EH (cell line): Measurements from ENCODE around the gene MVB12B.
A peak's percentile ranks its signal among the peaks of the same experiment; 100 is the strongest.
"Not testable (repeated sequence)": the region's sequence is repeated elsewhere in the genome, so short reads cannot be mapped to it uniquely, and the experiment has no call there.

Experiments
- DNase-seq: peaks from one replicate; pipeline ENCODE4 v3.0.0-alpha.2; 2015; ENCODE audit warnings: low read depth

The MVB12B gene

DNA sequence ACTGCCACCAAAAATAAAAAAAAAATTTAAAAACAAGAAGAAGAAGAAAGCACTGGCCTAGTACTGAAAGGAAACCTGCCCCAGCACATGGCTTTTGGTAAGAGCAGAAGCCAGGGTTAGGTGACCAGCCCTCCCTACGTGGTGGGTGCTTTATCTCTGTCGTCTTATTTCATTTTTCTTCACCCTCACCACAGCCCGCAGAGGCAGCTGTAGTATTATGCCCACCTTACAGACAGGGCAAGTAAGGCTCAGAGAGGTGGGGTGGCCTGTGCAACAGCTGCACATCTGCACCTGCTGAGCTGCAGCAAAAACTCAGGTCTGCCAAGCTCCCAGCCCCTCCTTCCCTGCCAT lies 146.3 kb downstream of the MVB12B start:
- no peak for DNase-seq

DNA sequence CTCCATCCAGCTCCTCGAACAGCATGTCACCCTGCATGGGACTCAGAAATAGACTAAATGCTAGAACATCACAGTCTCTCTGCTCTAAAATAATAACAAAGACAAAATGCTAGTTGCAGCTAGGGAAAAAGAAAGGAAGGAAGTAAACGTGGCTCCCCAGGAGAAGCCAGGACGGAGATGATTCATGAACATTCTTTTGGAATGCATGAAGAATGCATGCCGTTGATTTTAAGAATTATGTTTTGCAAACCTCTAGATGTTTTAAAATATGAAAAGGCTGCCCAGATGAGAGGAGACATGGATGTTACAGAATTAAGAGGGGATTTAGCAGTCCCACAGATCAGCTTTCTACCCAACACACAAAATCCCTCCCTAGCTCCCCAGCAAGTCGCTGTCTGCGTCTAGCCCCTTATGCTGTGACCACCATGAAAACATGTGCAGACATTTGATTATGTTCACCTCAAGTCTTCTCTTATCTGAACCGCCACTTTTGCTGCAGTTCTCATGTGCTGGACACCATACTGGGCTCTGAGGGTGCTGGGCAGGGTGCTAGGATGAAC lies 147.7 kb downstream of the MVB12B start:
- DNase-seq = peak; percentile 68

DNA sequence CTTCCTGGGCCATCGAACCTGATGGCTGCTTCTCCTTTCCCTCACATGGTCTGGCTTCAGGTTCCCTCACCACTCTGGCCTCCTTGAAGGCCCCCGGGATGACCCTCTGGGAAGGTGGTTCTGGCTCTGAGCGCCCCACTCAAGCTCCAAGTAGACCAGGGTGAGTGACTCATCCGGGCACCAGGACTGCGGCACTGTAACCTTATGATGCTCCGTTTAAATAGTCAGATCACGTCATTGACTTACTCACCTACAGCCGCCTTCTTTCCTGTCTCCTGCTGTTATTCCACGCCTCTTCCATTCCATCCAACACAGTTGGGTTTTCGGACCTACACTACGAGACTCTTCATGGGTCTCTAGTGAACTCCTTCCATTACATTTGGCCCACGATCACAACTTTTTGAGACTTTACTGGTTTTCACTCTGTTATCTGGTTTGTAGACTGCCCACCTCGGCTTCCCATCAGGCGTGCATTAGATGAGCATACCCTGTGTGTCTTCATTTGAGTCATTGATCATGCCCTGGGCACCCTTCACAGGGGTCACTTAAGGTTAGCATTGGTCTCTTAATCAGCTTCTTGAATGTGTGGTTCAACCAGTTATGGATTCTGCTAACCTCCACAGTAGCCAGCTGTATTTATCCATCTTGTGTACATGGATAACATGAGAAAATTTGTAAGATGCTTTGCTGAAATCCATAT lies 148.3 kb downstream of the MVB12B start:
- peak; percentile 50 for DNase-seq

DNA sequence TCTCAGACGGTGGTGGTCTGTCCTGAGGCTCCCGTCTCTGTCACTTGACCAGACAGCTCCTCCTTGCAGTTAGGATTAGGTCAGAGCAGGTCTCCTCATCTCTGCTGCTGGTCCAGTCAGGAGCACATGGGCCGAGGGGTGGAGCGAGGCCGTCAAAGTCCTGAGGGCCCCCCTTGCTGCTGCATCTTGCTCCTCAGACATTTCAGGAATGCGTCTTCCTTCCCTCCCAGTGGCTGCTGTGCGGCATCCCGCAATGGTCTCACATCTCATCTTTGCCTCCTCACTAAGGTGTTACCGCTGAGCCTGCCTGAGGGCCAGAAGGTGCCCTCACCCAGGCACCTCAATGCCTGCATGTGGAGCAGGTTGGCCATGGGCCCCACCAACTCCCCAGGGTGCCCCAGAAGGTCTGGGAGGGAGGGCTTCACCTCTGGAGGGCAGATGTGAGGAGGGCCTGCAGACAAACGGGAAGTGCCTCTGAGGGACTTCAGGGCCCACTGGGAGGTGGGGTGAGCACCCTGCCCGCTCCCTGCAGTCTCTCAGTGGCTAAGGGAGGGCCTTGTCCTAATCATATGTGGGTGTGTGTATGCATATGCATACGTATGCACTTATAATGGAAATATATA lies 149.4 kb downstream of the MVB12B start:
- no peak for DNase-seq

- not testable (repeated sequence) for DNase-seq
Observed at GRCh38 chr9:126477432-126477831, 150.8 kb downstream of the MVB12B start.

DNA sequence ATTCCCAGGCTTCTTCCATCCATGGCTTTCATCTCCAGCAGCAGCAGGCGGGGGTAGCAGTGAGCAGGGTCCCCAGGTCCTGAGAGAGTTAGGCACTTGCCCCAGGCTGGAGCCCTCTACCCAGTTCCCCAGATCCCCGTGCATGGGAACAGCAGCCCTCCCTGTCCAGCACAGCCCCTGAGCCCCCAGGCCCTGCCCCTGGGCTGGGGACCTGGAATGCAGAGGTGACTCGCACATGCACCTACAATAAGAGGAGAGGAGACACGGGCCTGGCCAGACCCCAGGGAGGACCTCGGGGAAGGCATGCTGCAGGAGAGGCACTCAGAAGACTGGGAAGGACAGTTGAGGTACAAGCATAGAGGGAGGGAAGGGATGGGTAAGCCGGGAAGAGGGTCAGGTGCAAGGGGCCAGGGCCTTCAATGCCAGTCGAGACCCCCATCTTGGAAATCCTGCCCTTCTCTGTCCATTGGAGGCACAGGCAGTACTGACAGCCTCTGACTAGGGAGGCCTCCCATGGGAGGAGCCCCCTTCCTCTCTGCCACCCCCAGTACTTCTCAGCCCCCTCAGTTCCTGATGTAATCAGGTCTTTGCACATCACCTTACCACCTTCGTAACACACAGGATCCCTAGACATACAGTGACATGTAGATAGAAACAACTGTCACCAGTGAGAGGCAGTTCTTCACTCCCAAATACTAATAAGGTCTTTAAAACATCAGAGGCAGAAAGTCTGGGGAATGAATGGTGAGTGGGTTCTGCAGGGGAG lies 151.8 kb downstream of the MVB12B start:
- DNase-seq = no peak

DNA sequence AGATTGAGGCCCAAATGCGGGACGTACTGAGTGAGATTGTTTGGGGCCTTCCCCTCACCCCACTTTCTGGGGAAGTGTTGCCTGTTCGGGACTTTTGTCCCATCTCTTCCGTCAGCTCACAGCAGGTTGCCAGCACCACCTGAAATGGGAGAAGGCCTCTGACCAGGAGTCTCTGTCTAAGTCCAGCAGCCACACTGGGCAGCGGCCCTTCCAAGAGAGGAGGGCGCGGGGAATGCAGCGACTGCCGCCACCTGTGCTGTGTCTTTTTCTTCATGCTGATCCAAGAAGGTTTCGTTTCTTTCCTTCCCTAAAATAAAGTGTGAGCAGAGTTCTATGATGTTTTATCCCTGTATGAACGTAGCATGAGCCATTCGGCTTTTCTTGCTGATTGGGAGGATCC lies 152.9 kb downstream of the MVB12B start:
- DNase-seq = no peak

DNA sequence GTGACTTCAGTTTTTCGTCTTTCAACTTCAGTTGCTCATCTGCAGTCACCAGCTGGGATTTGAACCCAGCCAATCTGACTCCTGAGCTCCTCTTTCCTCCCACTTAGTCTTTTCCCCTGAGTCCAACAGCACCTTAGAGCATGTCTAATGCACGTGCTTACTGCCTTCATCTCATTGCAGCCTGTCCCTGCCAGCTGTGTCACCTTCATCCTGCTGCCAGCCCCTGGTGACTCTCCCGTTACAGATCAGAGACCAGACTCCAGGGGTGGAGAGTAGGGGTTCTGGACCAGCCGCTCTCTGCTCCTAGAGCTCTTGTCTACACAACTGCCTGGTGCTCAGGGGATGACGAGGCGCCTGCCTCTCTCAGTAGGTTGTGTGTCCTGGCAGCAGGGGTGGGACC lies 154.2 kb downstream of the MVB12B start:
- no peak for DNase-seq

GRCh38 chr9:126481862-126482261 lies 155.2 kb downstream of the MVB12B start:
- DNase-seq = no peak

DNA sequence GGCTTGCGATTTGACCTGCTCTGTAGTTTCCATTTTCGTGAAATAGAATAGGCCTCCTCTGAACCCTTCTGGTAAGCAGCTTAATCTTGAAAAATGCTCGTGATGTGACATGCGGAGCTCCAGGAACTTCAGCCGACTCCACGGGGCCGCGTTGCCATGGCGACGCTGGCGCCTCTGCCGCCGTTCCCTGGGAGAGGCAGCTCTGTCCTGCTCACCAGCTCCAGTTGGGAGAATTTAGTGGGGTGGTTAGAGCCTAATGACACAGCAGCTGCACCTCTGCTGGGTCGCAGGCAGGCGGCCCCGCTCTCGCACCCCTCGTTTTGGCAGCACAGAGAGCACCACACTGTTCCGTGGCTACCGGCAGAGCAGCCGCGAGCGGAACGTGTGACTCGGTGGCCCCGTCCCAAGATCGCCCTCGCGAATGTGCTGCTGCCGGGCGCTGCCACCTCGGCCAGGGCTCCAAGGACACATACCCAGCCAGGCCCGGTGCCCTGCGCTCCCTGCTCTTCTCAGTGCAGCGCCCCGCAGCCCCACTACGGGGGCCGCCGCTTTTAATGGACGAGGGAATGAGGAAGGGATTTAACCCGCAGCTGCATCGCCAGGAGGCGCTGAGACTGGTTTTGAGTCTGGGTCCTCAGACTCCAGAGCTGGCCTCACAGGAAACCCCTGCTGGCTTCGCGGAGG lies 155.9 kb downstream of the MVB12B start:
- DNase-seq = peak; percentile 62

DNA sequence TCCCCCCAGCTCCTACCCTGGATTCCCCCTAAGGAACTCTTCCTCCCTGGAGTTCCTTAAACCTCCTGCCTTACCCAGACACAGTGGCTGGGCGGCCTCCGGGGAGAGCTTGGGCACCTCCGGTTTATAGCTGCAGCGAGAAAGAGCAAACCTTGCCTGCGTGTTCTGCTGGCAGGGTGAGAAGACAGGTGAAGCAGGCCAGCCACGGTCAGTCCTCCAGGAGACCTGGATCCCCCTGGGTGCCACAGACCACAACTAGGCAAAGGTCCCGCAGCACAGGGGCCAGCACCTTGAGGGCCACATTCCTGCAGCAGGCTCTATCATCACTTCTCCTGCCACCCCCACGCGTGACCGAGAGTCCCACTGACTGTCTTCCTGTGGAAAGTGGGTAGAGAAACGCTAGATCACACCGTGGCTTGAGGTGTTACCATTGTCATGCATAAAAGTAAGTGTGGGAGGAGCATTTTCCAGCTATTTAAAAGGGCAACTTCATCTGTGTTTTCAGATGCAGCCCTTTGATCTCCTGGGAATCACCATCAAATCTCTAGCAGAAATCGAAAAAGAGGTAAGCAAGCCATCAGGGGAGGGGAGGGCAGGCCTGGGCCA lies 156.9 kb downstream of the MVB12B start:
- no peak for DNase-seq

- no peak for DNase-seq
Observed at GRCh38 chr9:126485662-126486061, 159.0 kb downstream of the MVB12B start.

DNA sequence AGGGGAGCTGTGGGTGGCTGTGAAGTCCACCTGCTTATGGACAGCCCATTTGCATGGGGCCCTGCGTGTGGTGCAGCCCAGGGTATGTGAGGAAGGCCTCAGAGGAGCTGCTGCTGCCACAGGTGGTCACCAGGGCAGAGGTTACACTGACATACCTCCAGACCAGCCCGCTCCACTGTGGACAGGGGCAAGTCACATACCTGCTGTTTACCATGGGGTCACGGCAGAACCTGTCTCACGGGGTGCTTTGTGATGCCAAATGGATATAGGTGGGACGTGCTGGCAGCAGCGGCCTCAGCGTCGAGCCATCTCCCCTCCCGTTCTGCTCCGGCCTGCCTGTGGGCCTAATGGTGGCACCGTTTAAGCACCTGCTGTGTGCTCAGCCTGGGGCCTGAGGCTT lies 159.6 kb downstream of the MVB12B start:
- DNase-seq = no peak

- DNase-seq = no peak
Observed at GRCh38 chr9:126487856-126488255, 161.2 kb downstream of the MVB12B start.

GRCh38 chr9:126488310-126488709 lies 161.7 kb downstream of the MVB12B start:
- no peak for DNase-seq

DNA sequence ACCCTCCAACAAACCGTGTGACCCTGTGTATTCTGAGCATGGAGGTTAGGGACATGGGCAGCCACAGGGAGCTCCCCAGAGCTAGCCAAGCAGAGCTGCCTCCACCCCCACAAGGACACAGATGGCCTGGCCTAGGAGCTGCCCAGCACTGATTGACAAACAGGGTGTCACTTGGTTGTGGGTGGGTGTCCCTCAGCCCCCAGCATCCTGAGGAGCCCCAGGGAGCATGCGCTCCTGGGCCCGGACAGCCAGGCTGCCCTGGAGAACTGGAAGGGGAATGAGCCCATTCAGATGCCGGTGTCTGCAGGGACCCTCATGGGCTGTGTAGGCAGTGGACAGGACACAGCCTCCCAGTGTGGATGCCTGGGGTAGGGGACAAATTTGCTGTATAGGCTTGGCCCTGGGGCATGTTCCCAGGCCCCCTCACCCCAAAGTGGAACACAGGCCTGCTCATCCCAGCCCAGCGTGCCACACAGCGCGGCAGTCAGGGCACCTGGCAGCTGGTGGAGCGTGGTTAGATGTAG lies 162.3 kb downstream of the MVB12B start:
- no peak for DNase-seq

DNA sequence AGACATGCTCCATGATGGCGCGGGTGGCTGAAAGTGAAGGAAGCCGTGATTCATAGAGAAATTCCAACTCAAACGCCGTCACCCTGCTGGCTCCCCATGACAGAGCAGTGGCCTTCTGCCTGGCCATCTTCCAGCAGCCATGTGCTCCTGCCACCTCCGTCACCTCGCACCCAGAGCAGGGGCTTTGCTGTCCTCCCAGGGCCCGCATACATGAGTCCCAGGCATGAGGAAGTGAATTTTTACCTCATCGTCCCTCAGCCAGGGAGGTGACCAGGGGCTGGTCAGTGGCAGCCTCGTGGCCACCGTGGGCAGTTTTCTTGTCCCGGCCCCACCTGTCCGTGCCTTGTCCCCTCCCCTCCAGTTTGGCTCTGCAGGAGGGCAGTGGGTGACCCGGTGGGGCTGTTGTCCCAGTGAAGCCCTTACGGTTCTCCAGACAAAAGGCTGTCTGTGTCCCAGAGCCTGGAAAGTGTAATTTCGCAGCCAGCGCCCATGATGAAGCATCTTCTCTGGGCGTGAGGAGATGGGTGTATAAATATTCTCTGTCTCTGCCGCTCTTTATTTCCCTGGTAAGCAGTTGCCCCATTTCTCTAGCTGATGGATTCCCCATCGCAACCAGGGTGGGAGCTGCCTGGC lies 163.1 kb downstream of the MVB12B start:
- DNase-seq = no peak

DNA sequence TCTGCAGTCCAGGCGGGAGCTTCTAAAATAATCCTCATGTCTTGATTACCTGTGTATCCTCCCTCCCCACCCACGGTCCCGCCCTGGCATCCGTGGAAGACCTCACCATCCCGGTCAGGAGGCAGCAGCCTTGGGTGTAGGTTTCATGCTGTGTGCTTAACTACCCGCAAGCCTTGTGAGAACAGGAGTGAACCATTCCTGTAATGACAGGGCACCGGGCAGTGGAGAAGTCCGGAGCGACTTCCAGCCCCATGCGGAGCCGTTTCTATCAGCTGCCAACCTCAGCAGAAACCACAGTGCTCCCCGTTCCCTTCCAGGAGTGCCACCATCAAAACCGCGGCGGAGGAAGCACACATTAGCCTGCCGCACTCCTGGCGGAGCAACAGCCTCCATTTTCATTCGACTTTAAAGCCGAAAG lies 163.6 kb downstream of the MVB12B start:
- DNase-seq = no peak

DNA sequence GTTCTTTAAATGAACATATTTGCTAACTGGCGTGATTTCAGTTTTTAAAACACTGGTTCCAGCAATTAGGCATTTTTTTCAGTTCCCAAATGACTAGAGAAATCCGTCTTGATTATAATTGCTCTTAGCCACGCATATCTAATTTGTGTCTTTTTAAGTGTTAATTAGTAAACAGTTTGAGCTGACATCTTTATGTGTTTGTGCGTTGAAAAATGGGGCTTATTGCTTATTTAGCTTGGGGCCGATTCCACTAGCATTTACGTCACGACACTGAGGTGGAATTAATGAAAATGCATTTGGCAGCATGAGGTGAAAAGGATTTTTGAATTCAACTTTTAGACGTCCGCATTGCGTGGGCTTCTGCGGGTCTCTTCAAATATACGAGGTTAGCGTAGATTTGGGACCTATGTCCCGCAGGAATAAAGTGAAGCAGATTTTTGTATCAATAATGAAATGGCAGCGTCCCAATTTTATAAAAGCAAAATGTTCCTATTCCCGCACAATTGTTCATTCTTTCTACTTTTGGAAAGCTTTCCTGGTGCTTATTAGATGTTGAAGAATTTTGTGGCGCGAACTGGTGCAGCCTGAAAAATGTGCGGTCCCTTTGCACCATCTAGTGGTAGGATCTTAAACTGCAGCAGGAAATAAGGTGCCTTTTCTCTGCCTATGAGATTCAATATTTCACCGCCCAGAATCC lies 164.4 kb downstream of the MVB12B start:
- peak; percentile 71 for DNase-seq

DNA sequence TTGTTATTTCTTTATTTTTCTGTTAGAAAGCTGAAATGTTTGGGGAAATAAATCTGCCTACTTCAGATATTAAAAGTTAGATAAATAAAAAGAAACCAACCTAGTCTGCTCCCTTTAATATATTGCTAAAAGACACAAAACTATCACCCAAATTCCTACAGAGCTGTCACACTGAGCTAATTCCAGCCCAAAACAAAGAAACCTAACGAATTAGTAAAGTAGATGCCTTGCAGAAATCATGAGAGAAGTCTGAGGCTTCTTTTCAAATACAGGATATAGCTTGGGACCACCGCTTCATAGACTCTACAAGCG lies 164.9 kb downstream of the MVB12B start:
- no peak for DNase-seq

- DNase-seq = no peak
Observed at GRCh38 chr9:126491949-126492348, 165.3 kb downstream of the MVB12B start.
